ENCODE data around the gene SRR.

DNA sequence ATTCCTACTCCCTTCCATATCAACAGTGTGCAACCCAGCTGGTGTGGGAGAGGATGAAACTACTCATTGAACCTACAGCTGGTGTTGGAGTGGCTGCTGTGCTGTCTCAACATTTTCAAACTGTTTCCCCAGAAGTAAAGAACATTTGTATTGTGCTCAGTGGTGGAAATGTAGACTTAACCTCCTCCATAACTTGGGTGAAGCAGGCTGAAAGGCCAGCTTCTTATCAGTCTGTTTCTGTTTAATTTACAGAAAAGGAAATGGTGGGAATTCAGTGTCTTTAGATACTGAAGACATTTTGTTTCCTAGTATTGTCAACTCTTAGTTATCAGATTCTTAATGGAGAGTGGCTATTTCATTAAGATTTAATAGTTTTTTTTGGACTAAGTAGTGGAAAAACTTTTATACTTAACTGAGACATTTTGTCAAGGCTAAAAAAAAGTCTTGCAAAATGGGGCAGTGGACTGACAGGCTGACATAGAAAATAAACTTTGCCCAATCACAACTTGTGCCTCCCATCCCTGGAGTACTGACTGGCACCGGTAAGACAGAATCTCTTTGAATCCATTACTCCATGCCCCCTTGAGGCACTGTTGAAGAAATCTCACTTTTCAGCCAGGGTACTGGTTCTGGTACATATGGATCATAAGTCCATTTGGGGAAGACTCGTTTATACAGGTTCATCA lies 20.0 kb downstream of the SRR start:
- TF ChIP-seq POLR2A (IDR thresholded peaks at IDR 0.05) (no peak), CTCF (IDR thresholded peaks at IDR 0.05) (no peak)

All from breast epithelium (tissue), 3 donors.